A673 (cell line): ENCODE data around the gene TAPBPL. TPM values are rescaled to one million over a fixed set of nuclear protein-coding genes. Genes with fewer than 3 reads are reported as not detected.
"Not testable (repeated sequence)": the region's sequence is repeated elsewhere in the genome, so short reads cannot be mapped to it uniquely, and the experiment has no call there.

ENCODE experiments used
- BruUV-seq: library from RNA; stranded (reverse); fragments of 400-500 nt; replicated peaks from 2 replicates; lab custom pipeline; 2021; lab: Mats Ljungman, UMichigan
- CTCF ChIA-PET: fragments of 300-600 bp; sonication (Branson Sonifier 250); formaldehyde crosslinking; loops from one replicate; lab custom pipeline; 2022; ENCODE audit warnings: antibody characterized with exemption; lab: Charles Lee
- POLR2A ChIA-PET: fragments of 300-600 bp; sonication (Branson Sonifier 250); formaldehyde crosslinking; loops from one replicate; lab custom pipeline; 2022; ENCODE audit warnings: antibody characterized with exemption; ENCODE audit not compliant: low non-redundant PET; lab: Charles Lee
- DNase-seq: peaks from one replicate; pipeline ENCODE4 v3.0.0-alpha.2; 2015; ENCODE audit warnings: low spot score
- H3K27ac ChIP-seq: fragments of 200-600 bp; sonication (generic); 2 replicates; pipeline ENCODE4 v1.5.1; 2016; ENCODE audit warnings: mixed run types, low read depth, mild to moderate bottlenecking, mixed read lengths, antibody characterized with exemption, low read length; ENCODE audit not compliant: poor library complexity, severe bottlenecking
- H3K27me3 ChIP-seq: fragments of 200-600 bp; sonication (generic); replicated peaks from 2 replicates; pipeline ENCODE4 v1.6.1; 2017; ENCODE audit warnings: mixed run types, low read depth, mild to moderate bottlenecking, mixed read lengths, antibody characterized with exemption, low read length; ENCODE audit not compliant: insufficient read depth, poor library complexity
- H3K36me3 ChIP-seq: fragments of 200-600 bp; sonication (generic); 2 replicates; pipeline ENCODE4 v1.6.1; 2016; ENCODE audit warnings: mixed run types, mild to moderate bottlenecking, mixed read lengths, antibody characterized with exemption, low read length; ENCODE audit not compliant: insufficient read depth, poor library complexity, severe bottlenecking
- H3K4me1 ChIP-seq: fragments of 200-600 bp; sonication (generic); 2 replicates; pipeline ENCODE4 v1.6.1; 2017; ENCODE audit warnings: mixed run types, mild to moderate bottlenecking, mixed read lengths, antibody characterized with exemption, low read length; ENCODE audit not compliant: insufficient read depth, poor library complexity, severe bottlenecking
- H3K4me3 ChIP-seq: fragments of 200-600 bp; sonication (generic); 2 replicates; pipeline ENCODE4 v1.5.1; 2016; ENCODE audit warnings: low read depth, mixed run types, mild to moderate bottlenecking, mixed read lengths, low read length; ENCODE audit not compliant: poor library complexity, severe bottlenecking
- H3K9me3 ChIP-seq: fragments of 200-600 bp; sonication (generic); 2 replicates; pipeline ENCODE4 v1.6.1; 2016; ENCODE audit warnings: mixed run types, low read depth, mild to moderate bottlenecking, mixed read lengths, antibody characterized with exemption, low read length; ENCODE audit not compliant: poor library complexity, severe bottlenecking
- EZH2 ChIP-seq: fragments of 200-600 bp; sonication (generic); IDR thresholded peaks from 2 replicates; pipeline ENCODE4 v1.6.1; 2017; ENCODE audit warnings: borderline replicate concordance, low read depth, mild to moderate bottlenecking, mixed read lengths, antibody characterized with exemption, low read length; ENCODE audit not compliant: poor library complexity, severe bottlenecking
- intact Hi-C: fragments of 100-400 bp; cut with micrococcal nuclease; formaldehyde crosslinking; loops from one replicate; pipeline ENCODE4 v1.10.0; 2022; ENCODE audit not compliant: unreplicated experiment
- total RNA-seq: library from RNA; stranded (reverse); gene quantifications from 2 replicates; pipeline ENCODE4 v1.2.3, GENCODE V29; 2021
- TF ChIP-seq, protein P1 (sequence below): fragments of 300-800, 200-600 bp; sonication (generic); conservative IDR thresholded peaks from 2 replicates; pipeline ENCODE4 v1.5.1; 2017; ENCODE audit warnings: low read depth, mild to moderate bottlenecking, antibody characterized with exemption, low read length, moderate library complexity, mixed read lengths

Gene TAPBPL
- total RNA-seq, 1 experiment from 2014 or later, result 6.9 TPM

DNA sequence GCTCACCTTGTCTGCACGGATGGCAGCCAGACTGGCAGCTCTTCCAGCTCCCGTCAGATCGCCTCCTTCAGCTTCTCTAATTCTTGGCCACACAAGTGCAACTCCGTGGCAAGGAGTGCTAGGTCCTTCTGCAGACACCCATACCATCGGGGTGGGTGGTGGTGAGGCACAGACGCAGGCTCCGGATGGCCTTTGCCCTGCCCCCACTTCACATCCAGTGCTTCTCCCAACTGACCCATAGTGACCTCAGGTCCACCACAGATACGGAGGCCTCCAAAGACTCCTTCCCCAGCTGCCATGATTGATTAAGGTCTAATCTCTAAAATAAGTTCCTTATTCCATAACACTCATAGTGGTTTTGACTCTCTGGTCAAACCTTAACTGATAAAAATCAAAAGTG is 27.0 kb upstream of the TAPBPL start:
- POLR2A ChIA-PET, result interaction anchor here (0.6 kb wide), 1 partner anchor 46 kb away, joined by 3 read pairs; the partner anchor contains the start of gene VAMP1
- Histone ChIP-seq H3K27me3 (no peaks in the 10 kb centered on the region), H3K27ac (no peak overlapping the region), H3K4me1 (peaks cover 3% of the 10 kb centered on the region), H3K9me3 (no peaks in the 10 kb centered on the region), H3K36me3 (no peaks in the 10 kb centered on the region), H3K4me3 (no peak overlapping the region)
- no peak for DNase-seq
- CTCF ChIA-PET, result interaction anchor here (0.8 to 2.1 kb wide), 2 partner anchors 41 to 113 kb away, joined by 3 to 15 read pairs; no protein-coding TSS in a partner anchor
- no TSS peak for BruUV-seq
- intact Hi-C loops, result no loop called here
- no peak for TF ChIP-seq EZH2
- TF ChIP-seq, protein P1, sequence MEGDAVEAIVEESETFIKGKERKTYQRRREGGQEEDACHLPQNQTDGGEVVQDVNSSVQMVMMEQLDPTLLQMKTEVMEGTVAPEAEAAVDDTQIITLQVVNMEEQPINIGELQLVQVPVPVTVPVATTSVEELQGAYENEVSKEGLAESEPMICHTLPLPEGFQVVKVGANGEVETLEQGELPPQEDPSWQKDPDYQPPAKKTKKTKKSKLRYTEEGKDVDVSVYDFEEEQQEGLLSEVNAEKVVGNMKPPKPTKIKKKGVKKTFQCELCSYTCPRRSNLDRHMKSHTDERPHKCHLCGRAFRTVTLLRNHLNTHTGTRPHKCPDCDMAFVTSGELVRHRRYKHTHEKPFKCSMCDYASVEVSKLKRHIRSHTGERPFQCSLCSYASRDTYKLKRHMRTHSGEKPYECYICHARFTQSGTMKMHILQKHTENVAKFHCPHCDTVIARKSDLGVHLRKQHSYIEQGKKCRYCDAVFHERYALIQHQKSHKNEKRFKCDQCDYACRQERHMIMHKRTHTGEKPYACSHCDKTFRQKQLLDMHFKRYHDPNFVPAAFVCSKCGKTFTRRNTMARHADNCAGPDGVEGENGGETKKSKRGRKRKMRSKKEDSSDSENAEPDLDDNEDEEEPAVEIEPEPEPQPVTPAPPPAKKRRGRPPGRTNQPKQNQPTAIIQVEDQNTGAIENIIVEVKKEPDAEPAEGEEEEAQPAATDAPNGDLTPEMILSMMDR, result no peak

DNA sequence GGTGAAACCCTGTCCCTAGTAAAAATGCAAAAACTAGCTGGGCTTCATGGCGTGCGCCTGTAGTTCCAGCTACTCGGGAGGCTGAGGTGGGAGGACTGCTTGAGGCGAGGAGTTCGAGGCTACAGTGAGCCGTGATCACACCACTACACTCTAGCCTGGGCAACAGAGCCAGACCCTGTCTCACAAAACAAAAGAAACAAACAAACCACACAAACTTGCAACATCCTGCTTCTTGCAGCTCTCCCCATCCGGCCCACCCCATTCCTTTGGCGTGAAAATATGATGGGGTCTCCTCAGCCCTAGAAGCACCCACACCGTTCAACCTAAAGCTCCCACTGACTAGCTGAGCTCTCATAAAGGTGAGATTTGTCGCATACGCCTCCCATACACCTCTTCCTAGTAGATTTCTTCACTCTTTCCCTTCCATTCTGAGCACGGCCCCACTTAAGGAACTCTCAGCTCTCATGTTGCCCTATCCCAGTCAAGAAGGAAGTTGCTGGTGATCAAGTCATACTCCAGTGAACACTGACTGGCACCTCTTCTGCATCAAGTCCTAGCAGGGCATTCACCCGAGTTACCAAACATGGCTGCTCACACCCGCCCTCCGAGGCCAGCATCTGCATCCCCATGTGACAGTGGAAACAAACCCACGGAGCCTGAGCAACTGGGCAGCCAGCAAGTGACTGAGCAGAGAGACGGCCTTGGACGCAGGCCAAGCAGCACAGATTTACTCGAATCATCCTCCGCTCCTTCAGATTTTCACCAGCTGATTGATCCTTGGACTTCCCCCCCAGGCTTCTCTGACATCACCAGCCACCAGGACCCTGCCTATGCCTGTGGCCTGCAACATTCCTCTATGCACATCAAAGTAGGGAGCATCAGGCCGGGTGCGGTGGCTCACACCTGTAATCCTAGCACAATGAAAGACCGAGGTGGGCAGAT is 26.0 kb upstream of the TAPBPL start:
- H3K9me3 ChIP-seq, result no peaks in the 10 kb centered on the region
- DNase-seq, result no peak
- H3K27me3 ChIP-seq, result no peaks in the 10 kb centered on the region
- TF ChIP-seq, protein P1, result no peak
- no peak for TF ChIP-seq EZH2
- H3K4me3 ChIP-seq, result no peak overlapping the region
- H3K27ac ChIP-seq, result no peak overlapping the region
- POLR2A ChIA-PET, result no interaction called here
- CTCF ChIA-PET, result interaction anchor here (0.9 kb wide), 1 partner anchor 39 kb away, joined by 3 read pairs; no protein-coding TSS in a partner anchor
- H3K4me1 ChIP-seq, result peaks cover 13% of the 10 kb centered on the region
- intact Hi-C loops, result no loop called here
- no peaks in the 10 kb centered on the region for H3K36me3 ChIP-seq
- no TSS peak for BruUV-seq

DNA sequence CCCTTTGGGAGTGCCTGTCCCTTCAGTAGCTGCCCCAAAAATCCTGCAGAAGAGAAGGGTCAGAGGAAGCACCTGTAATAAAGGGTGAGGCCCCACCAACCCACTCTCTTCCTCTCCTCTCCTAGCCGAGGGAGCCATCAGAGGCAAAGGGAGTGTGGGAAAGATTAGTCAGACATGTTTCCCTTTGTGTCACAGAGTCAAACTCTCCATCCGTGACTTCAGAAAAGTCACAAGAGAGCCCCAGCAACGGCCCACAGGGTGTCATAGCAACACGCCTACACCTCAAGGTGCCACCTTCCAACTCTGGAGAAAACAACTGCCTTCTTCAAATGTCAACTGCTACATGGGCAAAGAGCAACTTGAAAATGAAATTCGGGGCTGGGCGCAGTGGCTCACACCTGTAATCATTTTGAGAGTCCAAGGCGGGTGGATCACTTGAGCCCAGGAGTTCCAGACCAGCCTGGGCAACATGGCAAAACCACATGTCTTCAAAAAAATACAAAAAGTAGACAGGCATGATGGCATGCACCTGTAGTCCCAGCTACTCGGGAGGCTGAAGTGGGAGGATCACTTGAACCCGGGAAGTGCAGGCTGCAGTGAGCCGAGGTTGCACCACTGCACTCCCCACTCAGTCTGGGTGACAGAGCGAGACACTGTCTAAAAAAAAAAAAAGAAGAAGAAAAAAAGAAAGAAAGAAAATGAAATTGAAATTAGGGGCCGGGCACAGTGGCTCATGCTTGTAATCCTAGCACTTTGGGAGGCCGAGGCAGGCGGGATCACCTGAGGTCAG is 24.8 kb upstream of the TAPBPL start:
- H3K27me3 ChIP-seq, result no peaks in the 10 kb centered on the region
- H3K4me1 ChIP-seq, result peaks cover 19% of the 10 kb centered on the region
- TF ChIP-seq, protein P1, result no peak
- no peak for TF ChIP-seq EZH2

DNA sequence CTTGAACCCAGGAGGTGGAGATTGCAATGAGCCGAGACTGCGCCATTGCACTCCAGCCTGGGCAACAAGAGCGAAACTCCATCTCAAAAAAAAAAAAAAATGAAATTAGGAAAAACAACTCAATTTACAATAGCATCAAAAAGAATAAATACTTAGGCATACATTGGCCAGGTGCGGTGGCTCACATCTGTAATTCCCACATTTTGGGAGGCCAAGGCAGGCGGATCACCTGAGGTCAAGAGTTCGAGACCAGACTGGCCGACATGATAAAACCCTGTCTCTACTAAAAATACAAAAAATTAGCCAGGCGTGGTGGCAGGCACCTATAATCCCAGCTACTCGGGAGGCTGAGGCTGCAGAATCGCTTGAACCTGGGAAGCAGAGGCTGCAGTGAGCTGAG is 24.0 kb upstream of the TAPBPL start:
- H3K4me3 ChIP-seq, BruUV-seq, POLR2A ChIA-PET, H3K27ac ChIP-seq, intact Hi-C loops, DNase-seq, H3K27me3 ChIP-seq, CTCF ChIA-PET, H3K9me3 ChIP-seq, H3K36me3 ChIP-seq: not testable (repeated sequence)
- H3K4me1 ChIP-seq, result peaks cover 19% of the 10 kb centered on the region

More for the DNA sequence above, 24.8 kb upstream of the TAPBPL start:
- DNase-seq, result no peak
- no TSS peak for BruUV-seq
- Histone ChIP-seq H3K4me3 (no peak overlapping the region), H3K36me3 (no peaks in the 10 kb centered on the region), H3K9me3 (no peaks in the 10 kb centered on the region), H3K27ac (no peak overlapping the region)
- intact Hi-C loops, result no loop called here
- CTCF ChIA-PET, result no interaction called here
- POLR2A ChIA-PET, result no interaction called here
